Activated naive CD8-positive, alpha-beta T cell treated with anti-CD3 and anti-CD28 coated beads for 36 hours (primary cell): ENCODE measurements around the gene SHISA9. TPM values are rescaled to one million over a fixed set of nuclear protein-coding genes. Genes with fewer than 3 reads are reported as not detected.

Experiments used
- DNase-seq: peaks from one replicate; pipeline ENCODE4 v3.0.0; 2021
- H3K27ac Mint-ChIP-seq: one replicate; pipeline ENCODE4 v1.8.0; 2022; ENCODE audit warnings: mild to moderate bottlenecking, moderate library complexity, mixed read lengths
- H3K27me3 Mint-ChIP-seq: one replicate; pipeline ENCODE4 v1.8.0; 2022; ENCODE audit warnings: mild to moderate bottlenecking, mixed read lengths
- H3K36me3 Mint-ChIP-seq: one replicate; pipeline ENCODE4 v1.8.0; 2021; ENCODE audit warnings: mild to moderate bottlenecking, mixed read lengths
- H3K4me1 Mint-ChIP-seq: one replicate; pipeline ENCODE4 v1.8.0; 2021; ENCODE audit warnings: mixed read lengths
- H3K4me3 Mint-ChIP-seq: one replicate; pipeline ENCODE4 v1.8.0; 2022; ENCODE audit warnings: mild to moderate bottlenecking, moderate library complexity, mixed read lengths
- H3K9me3 Mint-ChIP-seq: one replicate; pipeline ENCODE4 v1.8.0; 2022; ENCODE audit warnings: mixed read lengths
- total RNA-seq, 2 experiments: library from RNA; stranded (reverse); gene quantifications; one replicate each; pipeline ENCODE4 v1.2.3, GENCODE V29; 2021

The SHISA9 gene
- total RNA-seq, 2 experiments from 2014 or later = not detected

- DNase-seq = no peak
- peaks cover 12% of the 10 kb centered on the region for H3K27me3 Mint-ChIP-seq
- no peaks in the 10 kb centered on the region for H3K36me3 Mint-ChIP-seq
- H3K9me3 Mint-ChIP-seq = no peaks in the 10 kb centered on the region
- no peaks in the 10 kb centered on the region for H3K4me1 Mint-ChIP-seq
- no peak overlapping the region for H3K4me3 Mint-ChIP-seq
- no peak overlapping the region for H3K27ac Mint-ChIP-seq
These were observed 179.1 kb downstream of the SHISA9 start for GRCh38 chr16:13080531-13080930.

GRCh38 chr16:13081825-13082331, 180.5 kb downstream of the SHISA9 start:
- H3K27me3 Mint-ChIP-seq = peaks cover 3% of the 10 kb centered on the region
- no peaks in the 10 kb centered on the region for H3K4me1 Mint-ChIP-seq
- peaks cover 3% of the 10 kb centered on the region for H3K9me3 Mint-ChIP-seq
- no peak for DNase-seq
- no peak overlapping the region for H3K27ac Mint-ChIP-seq
- H3K36me3 Mint-ChIP-seq = no peaks in the 10 kb centered on the region
- no peak overlapping the region for H3K4me3 Mint-ChIP-seq

- no peak overlapping the region for H3K27ac Mint-ChIP-seq
- no peaks in the 10 kb centered on the region for H3K27me3 Mint-ChIP-seq
- H3K9me3 Mint-ChIP-seq = peaks cover 8% of the 10 kb centered on the region
- no peaks in the 10 kb centered on the region for H3K36me3 Mint-ChIP-seq
- DNase-seq = no peak
- no peaks in the 10 kb centered on the region for H3K4me1 Mint-ChIP-seq
- no peak overlapping the region for H3K4me3 Mint-ChIP-seq
These were observed 182.3 kb downstream of the SHISA9 start for GRCh38 chr16:13083681-13084080.

- no peak overlapping the region for H3K4me3 Mint-ChIP-seq
- H3K27ac Mint-ChIP-seq = no peak overlapping the region
- peaks cover 8% of the 10 kb centered on the region for H3K9me3 Mint-ChIP-seq
- no peaks in the 10 kb centered on the region for H3K27me3 Mint-ChIP-seq
- no peak for DNase-seq
- no peaks in the 10 kb centered on the region for H3K4me1 Mint-ChIP-seq
- H3K36me3 Mint-ChIP-seq = no peaks in the 10 kb centered on the region
These were observed 182.9 kb downstream of the SHISA9 start for GRCh38 chr16:13084331-13084730.

GRCh38 chr16:13093661-13094060, 192.3 kb downstream of the SHISA9 start:
- Mint-ChIP-seq H3K4me3 (no peak overlapping the region), H3K9me3 (peaks cover 17% of the 10 kb centered on the region), H3K36me3 (no peaks in the 10 kb centered on the region), H3K27me3 (no peaks in the 10 kb centered on the region), H3K27ac (no peak overlapping the region), H3K4me1 (no peaks in the 10 kb centered on the region)
- DNase-seq = no peak

- no peak overlapping the region for H3K27ac Mint-ChIP-seq
- no peak for DNase-seq
- peaks cover 5% of the 10 kb centered on the region for H3K27me3 Mint-ChIP-seq
- no peak overlapping the region for H3K4me3 Mint-ChIP-seq
- no peaks in the 10 kb centered on the region for H3K4me1 Mint-ChIP-seq
- H3K36me3 Mint-ChIP-seq = no peaks in the 10 kb centered on the region
- H3K9me3 Mint-ChIP-seq = peaks cover 14% of the 10 kb centered on the region
These were observed 193.7 kb downstream of the SHISA9 start for GRCh38 chr16:13095061-13095460.

GRCh38 chr16:13098536-13098935, 197.1 kb downstream of the SHISA9 start:
- H3K27ac Mint-ChIP-seq = no peak overlapping the region
- no peaks in the 10 kb centered on the region for H3K4me1 Mint-ChIP-seq
- H3K36me3 Mint-ChIP-seq = no peaks in the 10 kb centered on the region
- H3K9me3 Mint-ChIP-seq = peaks cover 2% of the 10 kb centered on the region
- DNase-seq = no peak
- no peak overlapping the region for H3K4me3 Mint-ChIP-seq
- peaks cover 5% of the 10 kb centered on the region for H3K27me3 Mint-ChIP-seq

- peaks cover 6% of the 10 kb centered on the region for H3K9me3 Mint-ChIP-seq
- no peak overlapping the region for H3K4me3 Mint-ChIP-seq
- peaks cover 5% of the 10 kb centered on the region for H3K27me3 Mint-ChIP-seq
- no peaks in the 10 kb centered on the region for H3K36me3 Mint-ChIP-seq
- H3K27ac Mint-ChIP-seq = no peak overlapping the region
- no peak for DNase-seq
- H3K4me1 Mint-ChIP-seq = no peaks in the 10 kb centered on the region
These were observed 198.4 kb downstream of the SHISA9 start for GRCh38 chr16:13099822-13100221.

- Mint-ChIP-seq H3K9me3 (peaks cover 6% of the 10 kb centered on the region), H3K27me3 (peaks cover 5% of the 10 kb centered on the region), H3K4me3 (no peak overlapping the region), H3K27ac (no peak overlapping the region), H3K36me3 (no peaks in the 10 kb centered on the region), H3K4me1 (no peaks in the 10 kb centered on the region)
- DNase-seq = no peak
These were observed 199.6 kb downstream of the SHISA9 start for GRCh38 chr16:13100970-13101369.

- Mint-ChIP-seq H3K27ac (no peak overlapping the region), H3K4me1 (no peaks in the 10 kb centered on the region), H3K4me3 (no peak overlapping the region), H3K27me3 (peaks cover 5% of the 10 kb centered on the region), H3K9me3 (peaks cover 7% of the 10 kb centered on the region), H3K36me3 (no peaks in the 10 kb centered on the region)
- no peak for DNase-seq
These were observed 200.4 kb downstream of the SHISA9 start for GRCh38 chr16:13101828-13102227.

- no peaks in the 10 kb centered on the region for H3K36me3 Mint-ChIP-seq
- no peak overlapping the region for H3K4me3 Mint-ChIP-seq
- H3K27ac Mint-ChIP-seq = no peak overlapping the region
- no peak for DNase-seq
- H3K27me3 Mint-ChIP-seq = peaks cover 5% of the 10 kb centered on the region
- no peaks in the 10 kb centered on the region for H3K4me1 Mint-ChIP-seq
- peaks cover 7% of the 10 kb centered on the region for H3K9me3 Mint-ChIP-seq
These were observed 201.0 kb downstream of the SHISA9 start for GRCh38 chr16:13102401-13102800.

- Mint-ChIP-seq H3K36me3 (no peaks in the 10 kb centered on the region), H3K27me3 (peaks cover 5% of the 10 kb centered on the region), H3K9me3 (peaks cover 7% of the 10 kb centered on the region), H3K4me1 (no peaks in the 10 kb centered on the region), H3K27ac (no peak overlapping the region), H3K4me3 (no peak overlapping the region)
- no peak for DNase-seq
These were observed 202.6 kb downstream of the SHISA9 start for GRCh38 chr16:13103831-13104530.

GRCh38 chr16:13104772-13105171, 203.4 kb downstream of the SHISA9 start:
- H3K36me3 Mint-ChIP-seq = no peaks in the 10 kb centered on the region
- peaks cover 7% of the 10 kb centered on the region for H3K9me3 Mint-ChIP-seq

GRCh38 chr16:13105427-13105826, 204.0 kb downstream of the SHISA9 start:
- Mint-ChIP-seq H3K9me3 (peaks cover 7% of the 10 kb centered on the region), H3K4me1 (no peaks in the 10 kb centered on the region), H3K27ac (no peak overlapping the region), H3K36me3 (no peaks in the 10 kb centered on the region), H3K27me3 (no peaks in the 10 kb centered on the region), H3K4me3 (no peak overlapping the region)
- DNase-seq = no peak

More at GRCh38 chr16:13104772-13105171, 203.4 kb downstream of the SHISA9 start:
- Mint-ChIP-seq H3K4me3 (no peak overlapping the region), H3K27me3 (no peaks in the 10 kb centered on the region), H3K4me1 (no peaks in the 10 kb centered on the region), H3K27ac (no peak overlapping the region)
- no peak for DNase-seq

GRCh38 chr16:13106464-13106863, 205.1 kb downstream of the SHISA9 start:
- H3K27ac Mint-ChIP-seq = no peak overlapping the region
- no peak for DNase-seq
- no peaks in the 10 kb centered on the region for H3K36me3 Mint-ChIP-seq
- H3K9me3 Mint-ChIP-seq = peaks cover 7% of the 10 kb centered on the region
- H3K27me3 Mint-ChIP-seq = peaks cover 5% of the 10 kb centered on the region
- H3K4me3 Mint-ChIP-seq = no peak overlapping the region
- no peaks in the 10 kb centered on the region for H3K4me1 Mint-ChIP-seq

- H3K36me3 Mint-ChIP-seq = no peaks in the 10 kb centered on the region
- no peak overlapping the region for H3K4me3 Mint-ChIP-seq
- no peak overlapping the region for H3K27ac Mint-ChIP-seq
- no peak for DNase-seq
- peaks cover 7% of the 10 kb centered on the region for H3K9me3 Mint-ChIP-seq
- H3K27me3 Mint-ChIP-seq = peaks cover 5% of the 10 kb centered on the region
- H3K4me1 Mint-ChIP-seq = no peaks in the 10 kb centered on the region
These were observed 206.7 kb downstream of the SHISA9 start for GRCh38 chr16:13108126-13108525.
